Measurements from ENCODE around the gene METTL25.

Gene METTL25

DNA sequence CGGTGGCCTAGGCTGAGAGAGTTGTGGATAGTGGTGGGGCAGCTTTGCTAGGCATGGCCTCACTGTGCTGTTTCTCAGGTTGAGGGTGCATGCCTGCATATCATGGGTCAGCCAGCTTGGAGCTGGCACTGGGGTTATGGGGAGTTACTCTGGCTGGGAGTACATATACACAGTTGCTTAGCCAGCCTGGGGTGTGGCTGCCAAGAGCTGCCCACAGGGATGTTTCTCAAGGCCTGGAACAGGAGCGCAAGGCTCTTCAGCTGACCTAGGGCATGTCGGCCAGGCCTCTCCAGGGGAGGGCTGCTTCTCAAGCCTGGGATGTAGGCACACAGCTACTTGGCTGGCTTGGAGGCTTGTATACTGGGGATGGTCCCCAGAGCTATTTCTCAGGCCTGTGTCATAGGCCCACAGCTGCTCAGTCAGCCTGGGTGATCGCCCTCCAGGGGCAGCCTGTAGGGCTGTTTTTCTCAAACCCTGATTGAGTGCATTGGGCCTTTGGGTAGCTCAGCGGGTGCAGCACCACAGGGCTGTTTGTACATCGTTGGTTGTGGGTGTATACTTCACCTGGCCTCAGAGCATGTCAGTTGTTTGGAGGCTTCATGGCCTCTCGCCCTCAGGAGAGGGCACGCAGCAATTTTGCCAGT lies 114.9 kb downstream of the METTL25 start:
- no peak for DNase-seq

- DNase-seq, result no peak
These were observed 116.0 kb downstream of the METTL25 start for GRCh38 chr12:82474181-82474797.

- no peak for DNase-seq
These were observed 116.5 kb downstream of the METTL25 start for GRCh38 chr12:82474798-82475184.

DNA sequence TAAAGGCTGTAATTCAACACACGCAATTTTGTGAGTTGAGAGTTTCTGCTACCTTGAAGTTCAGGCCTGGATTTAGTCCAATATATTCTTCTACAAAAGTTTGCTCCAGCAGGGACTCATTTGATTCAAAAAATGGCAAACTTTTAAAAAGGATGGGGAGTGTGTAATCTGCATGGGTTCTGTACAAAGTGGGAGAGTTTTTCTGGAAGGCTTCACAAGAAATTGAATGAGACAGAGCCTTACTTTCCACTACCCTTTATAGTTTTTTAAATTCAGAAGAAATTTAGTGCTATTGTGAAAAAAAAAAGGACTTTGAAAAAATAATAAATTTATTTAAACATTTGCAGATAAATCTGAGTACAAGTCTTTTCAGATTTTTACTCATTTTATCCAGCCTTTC lies 116.9 kb downstream of the METTL25 start:
- DNase-seq, result no peak

GRCh38 chr12:82476511-82476910 lies 118.2 kb downstream of the METTL25 start:
- DNase-seq, result no peak

DNA sequence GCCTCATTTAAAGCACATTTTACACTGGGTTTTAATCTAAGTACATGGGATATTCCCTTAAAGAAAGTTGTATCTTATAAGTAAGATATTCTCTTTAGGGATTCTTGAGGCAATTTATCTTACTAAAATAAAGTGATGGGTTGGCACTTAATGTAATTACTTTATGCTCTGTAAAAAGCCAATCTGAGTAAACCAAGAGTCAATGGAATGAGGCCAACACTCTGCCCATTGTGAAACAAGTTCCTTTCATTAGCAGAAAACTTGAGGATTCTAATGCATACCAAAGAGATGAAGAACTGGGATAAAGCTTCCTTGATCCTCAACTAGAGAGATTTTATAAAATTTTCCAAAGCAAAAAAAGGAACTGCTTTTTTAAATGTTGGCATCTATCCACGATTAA lies 121.2 kb downstream of the METTL25 start:
- no peak for DNase-seq

DNA sequence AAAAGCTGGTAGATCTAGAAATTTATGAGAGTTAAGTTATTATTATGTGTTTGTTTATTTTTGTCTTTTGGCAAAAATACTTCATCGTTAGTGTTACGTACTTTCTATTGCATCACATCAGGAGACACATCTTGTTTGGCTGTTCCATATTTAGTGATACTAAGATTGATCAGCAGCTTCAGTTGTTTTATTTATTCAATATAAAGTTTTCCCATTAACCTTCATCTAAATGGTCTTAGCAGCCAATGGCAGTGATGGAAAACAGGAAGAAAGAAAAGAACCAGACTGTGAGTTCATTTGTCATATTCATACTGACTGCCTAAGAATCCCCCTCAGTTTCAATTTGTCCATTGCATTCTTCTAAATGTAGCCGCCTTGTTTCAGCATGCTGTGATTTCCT lies 122.3 kb downstream of the METTL25 start:
- no peak for DNase-seq

- DNase-seq, result no peak
These were observed 123.6 kb downstream of the METTL25 start for GRCh38 chr12:82481954-82482353.

DNA sequence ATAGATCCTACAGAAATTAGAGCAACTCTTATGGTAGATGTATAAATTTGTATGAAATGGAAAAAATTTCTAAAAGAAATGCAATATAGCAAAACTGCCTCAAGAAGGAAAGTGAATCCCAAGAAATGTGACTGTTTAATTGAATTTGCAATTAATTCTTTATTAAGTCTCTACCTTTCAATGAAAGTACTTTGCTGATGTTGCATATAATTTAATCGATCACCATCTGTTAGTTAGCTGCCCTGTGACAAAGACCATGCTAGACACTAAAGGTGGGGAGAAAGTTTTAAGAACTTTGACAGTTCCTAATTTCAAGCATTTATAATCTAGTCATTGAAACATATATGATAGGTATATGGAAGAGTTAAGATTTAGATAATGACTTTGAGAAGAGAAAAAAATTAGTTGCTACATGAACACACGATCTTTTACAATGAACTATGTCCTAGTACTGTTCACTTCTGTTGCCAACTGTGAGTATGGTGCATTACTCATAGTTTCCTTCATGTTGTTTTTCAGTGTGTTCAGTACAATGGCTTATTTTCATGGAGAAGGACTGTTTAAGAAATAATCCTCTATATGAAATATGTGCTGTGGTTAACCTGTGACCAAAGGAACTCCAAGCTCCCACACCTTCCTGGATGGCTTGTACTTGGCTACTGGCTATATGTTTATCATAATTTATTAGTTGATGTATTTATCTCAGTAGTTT lies 128.4 kb downstream of the METTL25 start:
- DNase-seq, result no peak

DNA sequence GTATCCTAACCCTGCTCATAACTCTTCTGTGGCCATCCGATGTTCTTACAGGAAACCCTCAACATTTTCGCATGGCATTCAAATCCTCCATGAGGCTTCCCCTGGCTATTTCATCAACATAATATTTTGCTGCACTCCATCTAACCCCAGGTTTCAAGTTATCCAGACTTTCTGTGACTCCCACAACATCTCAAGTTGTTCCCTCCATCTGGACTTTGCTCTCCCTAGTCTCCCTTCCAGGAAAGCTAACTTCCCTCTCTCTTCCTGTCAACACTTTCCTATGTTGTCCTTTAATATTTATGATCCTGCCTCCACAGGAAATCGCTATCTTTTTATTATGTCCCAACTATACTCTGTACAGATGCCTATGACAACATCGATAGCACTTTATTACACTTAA lies 146.1 kb downstream of the METTL25 start:
- DNase-seq, result no peak

- no peak for DNase-seq
These were observed 146.8 kb downstream of the METTL25 start for GRCh38 chr12:82505150-82505549.

GRCh38 chr12:82507686-82508085 lies 149.4 kb downstream of the METTL25 start:
- no peak for DNase-seq

GRCh38 chr12:82510386-82510785 lies 152.1 kb downstream of the METTL25 start:
- no peak for DNase-seq

DNA sequence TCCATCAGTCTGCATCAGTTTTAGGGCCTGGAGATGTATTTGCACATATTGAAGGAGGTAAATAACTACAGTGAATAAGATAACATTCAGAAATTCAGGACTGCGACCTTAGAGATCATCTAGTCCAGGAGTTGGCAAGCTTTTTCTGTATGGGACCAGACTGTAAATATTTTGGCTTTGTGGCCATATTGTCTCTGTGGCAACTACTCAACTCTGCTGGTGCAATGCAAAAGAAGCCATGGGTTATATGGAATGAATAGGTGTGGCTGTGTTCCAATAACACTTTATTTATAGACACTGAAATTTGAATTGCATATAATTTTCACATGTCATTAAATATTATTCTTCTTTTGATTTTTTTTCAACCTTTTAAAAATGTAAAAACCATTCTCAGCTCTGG lies 156.6 kb downstream of the METTL25 start:
- DNase-seq, result no peak

GRCh38 chr12:82515652-82516051 lies 157.3 kb downstream of the METTL25 start:
- no peak for DNase-seq

DNA sequence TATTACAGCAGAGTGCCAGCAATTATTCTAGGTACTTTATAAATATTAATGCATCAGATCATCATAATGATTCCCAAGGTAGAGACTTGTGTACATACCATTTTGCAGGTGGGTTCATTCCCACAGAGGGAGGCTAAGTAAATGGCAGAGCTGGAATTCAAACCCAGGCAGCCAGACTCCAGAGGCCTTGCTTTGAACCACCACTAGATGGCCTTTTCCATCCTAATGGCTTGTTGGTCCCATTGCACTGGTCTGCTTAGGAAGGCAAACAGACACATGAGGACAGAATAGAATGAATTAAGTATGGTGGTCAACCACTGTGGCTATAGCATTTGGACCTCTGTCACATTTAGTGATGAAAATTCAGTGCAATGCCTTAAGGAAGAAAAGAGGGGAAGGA lies 158.7 kb downstream of the METTL25 start:
- DNase-seq, result peak; percentile 16

DNA sequence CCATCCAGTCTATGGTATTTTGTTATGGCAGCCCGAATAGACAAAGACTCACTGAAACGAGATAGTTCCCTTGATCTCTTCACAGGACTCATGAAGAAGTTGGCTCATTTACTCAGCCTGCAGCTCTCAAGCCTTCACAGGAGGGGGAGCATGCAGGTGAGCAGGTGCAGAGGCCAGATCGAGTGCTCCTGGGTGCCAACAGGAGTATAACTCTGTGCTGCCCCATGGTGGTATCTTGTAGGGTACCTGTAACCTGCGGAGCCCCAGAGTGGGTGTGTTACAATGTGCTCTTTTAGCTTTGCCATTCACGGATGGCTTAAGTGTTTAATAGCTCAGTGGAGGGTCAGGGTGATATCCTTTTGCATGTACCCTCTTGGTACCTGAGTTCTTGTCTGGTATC lies 159.5 kb downstream of the METTL25 start:
- DNase-seq, result no peak

DNA sequence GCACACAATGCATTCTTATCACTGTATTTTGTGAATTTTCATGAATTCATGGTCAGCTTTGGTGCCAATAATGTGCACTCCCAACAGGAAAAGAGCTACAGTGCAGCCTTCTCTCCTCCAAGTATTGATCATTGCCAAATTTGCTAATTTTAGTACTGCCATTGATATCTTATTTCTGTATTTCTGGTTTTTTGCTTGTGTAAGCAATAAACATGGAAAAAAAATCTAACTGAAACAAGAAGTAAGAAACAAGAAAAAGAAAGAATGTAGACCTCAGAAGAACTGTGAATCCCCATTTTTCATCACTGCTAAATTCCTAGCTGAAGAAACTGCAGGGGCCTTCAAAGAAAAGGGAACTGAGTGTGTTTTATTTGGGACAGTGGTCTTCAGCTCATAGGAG lies 161.2 kb downstream of the METTL25 start:
- no peak for DNase-seq

- DNase-seq, result no peak
These were observed 164.0 kb downstream of the METTL25 start for GRCh38 chr12:82522285-82522684.

DNA sequence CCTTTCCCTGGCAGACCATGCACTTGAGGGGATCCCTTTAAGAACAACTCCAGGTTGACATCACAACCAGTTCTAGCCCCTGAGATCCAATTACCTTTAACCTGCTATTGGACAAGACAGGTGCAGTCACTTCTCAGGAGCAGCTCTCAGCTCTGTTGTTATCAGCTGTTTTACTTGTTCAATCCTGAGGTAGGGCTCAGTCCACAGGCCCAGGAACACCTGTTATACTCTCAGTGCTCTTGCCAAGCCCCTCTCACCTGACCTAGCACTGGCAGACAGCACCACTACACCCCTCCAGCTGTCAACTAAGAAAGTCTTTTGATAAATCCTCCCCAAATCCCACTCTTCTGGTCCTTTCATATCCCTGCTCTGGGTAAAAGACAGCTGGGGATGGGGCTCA lies 164.4 kb downstream of the METTL25 start:
- no peak for DNase-seq

DNA sequence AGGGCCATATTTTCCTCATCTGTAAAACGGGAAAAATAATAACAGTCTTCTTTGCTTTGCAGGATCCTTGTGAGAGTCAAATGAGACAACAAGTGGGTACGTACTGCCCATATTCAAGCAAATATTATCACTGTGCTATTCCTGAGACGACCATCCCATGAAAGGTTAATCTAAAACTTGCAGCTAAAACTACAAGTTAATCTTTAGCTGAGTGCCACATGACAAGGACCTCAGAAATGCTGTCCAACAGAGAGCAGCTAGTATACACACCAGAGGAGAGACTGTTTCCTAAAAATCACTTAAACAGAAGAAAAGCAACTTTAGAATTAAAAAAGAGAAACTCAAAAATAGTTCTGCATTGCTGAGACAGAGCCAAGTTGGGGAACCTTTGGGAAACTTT lies 165.7 kb downstream of the METTL25 start:
- DNase-seq, result no peak

- no peak for DNase-seq
These were observed 166.3 kb downstream of the METTL25 start for GRCh38 chr12:82524641-82525040.

GRCh38 chr12:82525616-82526015 lies 167.3 kb downstream of the METTL25 start:
- no peak for DNase-seq

DNA sequence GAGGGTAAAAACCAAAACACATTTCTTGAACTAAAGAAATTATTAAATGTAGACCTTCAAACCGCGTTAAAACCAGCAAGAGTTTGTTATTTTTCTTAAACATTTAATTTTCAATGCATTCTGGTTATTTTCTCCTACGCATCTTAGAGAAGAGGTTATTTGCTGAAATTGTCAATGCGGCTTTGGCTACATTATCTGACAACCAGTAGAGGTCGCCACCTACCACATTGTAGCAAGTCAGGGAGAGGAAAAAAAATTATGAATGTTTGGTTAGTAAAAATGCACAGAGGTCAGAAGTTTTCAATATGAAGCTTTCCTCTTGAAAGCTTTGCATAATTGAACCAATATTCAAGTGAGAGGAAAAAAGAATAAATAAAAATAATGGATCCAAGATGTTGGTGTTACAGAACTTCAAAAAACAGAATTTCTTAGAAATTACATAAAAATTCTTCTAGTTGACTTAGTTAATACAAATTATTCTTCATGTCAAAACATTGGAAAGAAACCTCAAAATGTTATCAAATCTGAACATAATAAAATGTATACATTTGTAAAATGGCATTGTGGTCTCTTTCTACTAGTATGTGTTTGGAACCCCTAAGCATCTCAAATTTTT lies 168.9 kb downstream of the METTL25 start:
- peak; percentile 51 for DNase-seq
